HL-60/S4 treated with retinoic acid at 250 ng/mL for 4 days and 3 days (cell line): ENCODE results near the gene TIE1.

Experiments
- in situ Hi-C: fragments of 300-500 bp; cut with MboI; formaldehyde crosslinking; loops from 2 replicates; pipeline ENCODE4 v1.7.0; 2022; ENCODE audit warnings: low sequenced_read_pairs

The TIE1 gene

GRCh38 chr1:43311521-43311920 lies 10.7 kb downstream of the TIE1 start:
- in situ Hi-C loops = no loop called here

GRCh38 chr1:43312212-43312623 lies 11.4 kb downstream of the TIE1 start:
- in situ Hi-C loops = no loop called here

GRCh38 chr1:43312663-43313515 lies 12.1 kb downstream of the TIE1 start:
- in situ Hi-C loops = no loop called here

GRCh38 chr1:43313771-43314170 lies 13.0 kb downstream of the TIE1 start:
- in situ Hi-C loops = no loop called here

GRCh38 chr1:43314233-43314632 lies 13.5 kb downstream of the TIE1 start:
- in situ Hi-C loops = no loop called here

GRCh38 chr1:43315481-43315880 lies 14.7 kb downstream of the TIE1 start:
- in situ Hi-C loops = no loop called here

- in situ Hi-C loops = no loop called here
Observed at GRCh38 chr1:43315963-43316737, 15.4 kb downstream of the TIE1 start.

- in situ Hi-C loops = no loop called here
Observed at GRCh38 chr1:43316738-43317520, 16.1 kb downstream of the TIE1 start.

- in situ Hi-C loops = no loop called here
Observed at GRCh38 chr1:43317817-43318471, 17.2 kb downstream of the TIE1 start.

- in situ Hi-C loops = no loop called here
Observed at GRCh38 chr1:43318831-43319230, 18.0 kb downstream of the TIE1 start.

- in situ Hi-C loops = no loop called here
Observed at GRCh38 chr1:43319288-43319687, 18.5 kb downstream of the TIE1 start.

GRCh38 chr1:43319766-43320165 lies 19.0 kb downstream of the TIE1 start:
- in situ Hi-C loops = no loop called here

GRCh38 chr1:43321331-43321891 lies 20.6 kb downstream of the TIE1 start:
- in situ Hi-C loops = no loop called here

GRCh38 chr1:43322506-43322905 lies 21.7 kb downstream of the TIE1 start:
- in situ Hi-C loops = no loop called here

GRCh38 chr1:43324810-43325209 lies 24.0 kb downstream of the TIE1 start:
- in situ Hi-C loops = no loop called here

GRCh38 chr1:43325381-43325780 lies 24.6 kb downstream of the TIE1 start:
- in situ Hi-C loops = no loop called here

GRCh38 chr1:43327549-43328292 lies 26.9 kb downstream of the TIE1 start:
- in situ Hi-C loops = no loop called here

GRCh38 chr1:43329995-43330751 lies 29.4 kb downstream of the TIE1 start:
- in situ Hi-C loops = no loop called here

GRCh38 chr1:43331688-43332087 lies 30.9 kb downstream of the TIE1 start:
- in situ Hi-C loops = no loop called here
